Fibroblast of the conjunctiva (primary cell): Measurements from ENCODE around the gene BAIAP3.

ENCODE experiments used
- DNase-seq: peaks from one replicate; pipeline ENCODE4 v3.0.0-alpha.2; 2010; ENCODE audit warnings: low read depth

Gene BAIAP3

DNA sequence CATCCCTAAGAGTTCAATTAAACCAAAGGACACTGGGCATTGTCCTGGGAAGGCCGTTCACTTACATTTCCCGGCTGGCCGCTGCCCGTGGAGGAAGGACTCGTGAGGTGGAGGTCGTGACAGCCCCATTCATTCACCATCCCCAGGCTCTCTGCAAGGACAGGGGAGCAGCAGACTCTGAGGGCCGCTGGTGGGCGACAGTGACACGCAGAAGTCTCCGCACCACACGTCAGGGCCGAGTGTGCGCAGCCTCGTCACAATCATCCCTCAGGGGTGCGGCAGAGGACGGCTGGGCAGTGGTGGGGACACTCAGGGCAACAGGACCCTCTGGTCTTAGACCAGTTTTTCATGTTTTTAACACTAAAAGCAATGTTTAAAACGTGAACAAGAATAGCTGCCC is 59.4 kb downstream of the BAIAP3 start:
- no peak for DNase-seq

GRCh38 chr16:1393613-1394176 is 60.2 kb downstream of the BAIAP3 start:
- no peak for DNase-seq

GRCh38 chr16:1394367-1394951 is 61.0 kb downstream of the BAIAP3 start:
- DNase-seq = no peak

DNA sequence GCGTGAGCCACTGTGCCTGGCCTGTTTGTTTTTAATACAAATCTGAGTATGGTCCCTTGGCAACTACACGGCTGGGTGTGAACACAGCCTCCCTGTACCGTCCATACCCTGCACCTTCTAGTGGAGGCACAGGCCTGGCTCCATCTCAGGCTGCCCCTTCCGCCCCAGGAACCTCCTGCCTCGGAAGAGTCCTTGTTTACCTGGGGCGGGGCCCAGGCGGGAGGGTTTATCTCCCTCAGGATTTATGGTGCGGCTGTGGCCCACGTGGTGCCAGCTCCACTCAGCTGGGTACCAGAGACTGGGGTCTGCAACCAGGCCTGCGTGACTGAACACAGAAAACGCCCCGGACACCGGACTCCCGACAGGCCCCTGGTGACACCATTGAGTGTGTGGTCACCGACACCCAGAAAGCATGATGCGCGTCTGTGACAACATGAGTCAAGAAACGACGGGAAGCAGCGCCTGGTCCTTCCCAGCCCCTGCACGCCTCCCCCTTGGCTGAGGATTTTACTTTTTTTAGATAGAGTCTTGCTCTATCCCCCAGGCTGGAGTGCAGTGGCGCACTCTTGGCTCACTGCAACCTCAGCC is 62.1 kb downstream of the BAIAP3 start:
- no peak for DNase-seq

- DNase-seq = no peak
These were observed 64.3 kb downstream of the BAIAP3 start for GRCh38 chr16:1397779-1398178.

DNA sequence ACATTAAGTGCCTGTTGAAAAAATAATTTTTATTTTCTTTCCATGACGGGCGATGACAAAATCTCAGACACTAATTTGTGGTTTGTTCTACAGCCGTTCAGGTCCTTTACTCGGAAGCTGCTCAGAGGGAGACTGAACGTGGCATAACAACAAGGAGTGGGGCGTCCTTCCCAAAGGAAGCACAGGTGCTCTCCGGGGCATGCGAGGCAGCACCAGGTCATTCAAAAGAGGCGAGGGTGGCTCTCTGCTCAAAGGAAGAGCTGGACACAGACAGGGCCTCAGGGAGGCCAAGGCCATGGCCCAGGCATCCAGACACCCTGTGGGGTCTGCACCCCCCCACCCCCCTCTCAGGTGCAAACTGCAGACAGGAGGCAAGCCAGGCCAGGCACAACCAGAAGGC is 64.9 kb downstream of the BAIAP3 start:
- no peak for DNase-seq
